HepG2 (cell line): ENCODE data around the gene CNPPD1. TPM values are rescaled to one million over a fixed set of nuclear protein-coding genes. Genes with fewer than 3 reads are reported as not detected.

ENCODE experiments used
- HCFC1 ChIP-seq: fragments of 150-350 bp; IDR thresholded peaks from 2 replicates; pipeline ENCODE4 v1.6.1; 2014; ENCODE audit warnings: low read depth, low read length
- HDAC2 ChIP-seq: sonication (generic); formaldehyde crosslinking; IDR thresholded peaks from 2 replicates; pipeline ENCODE4 v1.4.0; 2020; ENCODE audit warnings: missing genetic modification reagents
- KDM6A ChIP-seq: IDR thresholded peaks from 2 replicates; pipeline ENCODE4 v1.6.1; 2016; ENCODE audit warnings: low read depth
- LCORL ChIP-seq, 2 experiments: fragments of 450-650 bp in 1 of 2; sonication (generic) in 1 of 2; formaldehyde crosslinking in 1 of 2; IDR thresholded peaks; 2 replicates each; pipeline versions ENCODE4 v1.5.0 to v1.6.1; 2017 to 2020; ENCODE audit warnings: antibody characterized with exemption in 1 of 2, missing genetic modification reagents in 1 of 2
- MTF2 ChIP-seq: sonication (generic); formaldehyde crosslinking; IDR thresholded peaks from 2 replicates; pipeline ENCODE4 v1.5.0; 2020; ENCODE audit warnings: missing genetic modification reagents, borderline replicate concordance
- NFE2L1 ChIP-seq: sonication (generic); formaldehyde crosslinking; IDR thresholded peaks from 2 replicates; pipeline ENCODE4 v1.4.0; 2020; ENCODE audit warnings: missing genetic modification reagents, mild to moderate bottlenecking, borderline replicate concordance
- RARG ChIP-seq: sonication (generic); formaldehyde crosslinking; IDR thresholded peaks from 2 replicates; pipeline ENCODE4 v1.4.0; 2020; ENCODE audit warnings: low read depth, mild to moderate bottlenecking, missing genetic modification reagents
- TBX2 ChIP-seq: sonication (generic); formaldehyde crosslinking; IDR thresholded peaks from 2 replicates; pipeline ENCODE4 v1.5.0; 2020; ENCODE audit warnings: missing genetic modification reagents, mild to moderate bottlenecking, borderline replicate concordance
- ZFP37 ChIP-seq: sonication (generic); formaldehyde crosslinking; IDR thresholded peaks from 2 replicates; pipeline ENCODE4 v1.4.0; 2020; ENCODE audit warnings: missing genetic modification reagents, borderline replicate concordance
- ZKSCAN5 ChIP-seq: sonication (generic); formaldehyde crosslinking; IDR thresholded peaks from 2 replicates; pipeline ENCODE4 v1.5.1; 2020; ENCODE audit warnings: mild to moderate bottlenecking, missing genetic modification reagents
- ZKSCAN8 ChIP-seq: IDR thresholded peaks from 2 replicates; pipeline ENCODE4 v1.6.1; 2016; ENCODE audit warnings: borderline replicate concordance, missing genetic modification reagents, missing compliant biosample characterization
- ZNF615 ChIP-seq: sonication (generic); formaldehyde crosslinking; IDR thresholded peaks from 2 replicates; pipeline ENCODE4 v1.5.0; 2020; ENCODE audit warnings: mild to moderate bottlenecking, missing genetic modification reagents, borderline replicate concordance
- ZNF772 ChIP-seq: sonication (generic); formaldehyde crosslinking; IDR thresholded peaks from 2 replicates; pipeline ENCODE4 v1.5.0; 2020; ENCODE audit warnings: mild to moderate bottlenecking, missing genetic modification reagents
- ZNF792 ChIP-seq: IDR thresholded peaks from 2 replicates; pipeline ENCODE4 v1.6.1; 2016
- ZSCAN29 ChIP-seq: sonication (generic); formaldehyde crosslinking; conservative IDR thresholded peaks from 2 replicates; pipeline ENCODE4 v1.4.0; 2020; ENCODE audit warnings: mild to moderate bottlenecking, missing genetic modification reagents
- polyA plus RNA-seq, 8 experiments: library from polyadenylated mRNA; depleted of rRNA in 3 of 8; stranded (reverse) in 7 of 8; unstranded in 1 of 8; fragments of >200 nt; fragmentation: Illumina TruSeq in 4 of 8; extraction: Trizol in 4 of 8; gene quantifications; 2 replicates each; pipeline versions ENCODE4 v1.2.1 to v1.2.3, GENCODE V29; 2011 to 2016; ENCODE audit warnings: low read depth in 4 of 8, missing spikeins in 1 of 8, mixed read lengths in 1 of 8; ENCODE audit not compliant: insufficient read depth in 1 of 8
- total RNA-seq, 5 experiments: library from RNA; depleted of rRNA; stranded (reverse); fragments of >200 nt; fragmentation: Illumina TruSeq; extraction: Trizol; gene quantifications; 2 replicates each; pipeline ENCODE4 v1.2.3, GENCODE V29; 2016; ENCODE audit warnings: low read depth in 1 of 5
- TF ChIP-seq, protein P1 (sequence below): sonication (generic); formaldehyde crosslinking; IDR thresholded peaks from 2 replicates; pipeline ENCODE4 v1.9.0; 2021; ENCODE audit warnings: mild to moderate bottlenecking, missing genetic modification reagents
- TF ChIP-seq, protein P2 (sequence below): sonication (generic); formaldehyde crosslinking; IDR thresholded peaks from 2 replicates; pipeline ENCODE4 v1.4.0; 2020; ENCODE audit warnings: missing genetic modification reagents
- TF ChIP-seq, protein P3 (sequence below): sonication (generic); formaldehyde crosslinking; conservative IDR thresholded peaks from 2 replicates; pipeline ENCODE4 v1.8.0; 2022; ENCODE audit warnings: low read depth, missing genetic modification reagents

CNPPD1 gene
- total and polyA plus RNA-seq, 2 of the 13 experiments (the other 11 are each of a cell fraction or from before 2014, with no cell fraction given) = 35.5 to 49.4 TPM

DNA sequence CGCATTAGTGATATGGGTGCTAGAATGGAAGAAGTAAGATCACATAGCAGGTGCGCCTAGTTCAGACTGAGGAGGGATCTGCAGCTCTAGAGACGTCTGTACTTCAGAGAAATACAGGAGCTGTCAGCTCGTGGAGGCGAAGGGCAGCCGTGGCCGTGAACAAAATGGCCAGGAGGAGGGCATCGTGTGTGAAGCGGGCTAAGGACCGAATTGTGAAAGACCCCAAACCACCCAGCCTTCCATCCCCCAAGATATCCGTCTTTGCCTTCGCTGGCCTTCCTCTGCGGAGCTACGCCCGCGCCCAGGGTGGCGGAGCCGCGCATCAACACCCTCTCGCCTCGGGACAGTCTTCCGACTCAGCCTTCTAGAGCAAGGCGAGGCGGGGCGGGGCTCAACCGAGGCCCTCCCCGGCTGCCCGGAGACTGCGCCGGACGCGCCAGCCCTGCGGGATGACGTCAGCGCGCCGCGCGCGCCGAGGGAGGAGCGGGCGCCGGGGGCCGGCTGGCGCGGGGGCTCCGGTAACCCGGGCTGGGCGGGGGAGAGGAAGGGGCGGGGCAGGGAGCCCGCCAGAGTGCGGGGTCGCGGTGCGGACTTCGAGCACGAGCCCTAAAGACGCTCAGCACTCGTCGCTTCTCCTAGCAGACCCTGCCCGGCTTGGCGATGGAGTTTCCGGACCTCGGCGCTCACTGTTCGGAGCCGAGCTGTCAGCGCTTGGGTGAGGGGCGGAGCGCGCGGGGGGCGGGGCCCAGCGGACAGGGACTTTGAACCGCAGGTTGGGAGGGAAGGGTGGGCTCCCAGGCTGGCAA, 29.8 kb upstream of the CNPPD1 start, which contains the start of gene ZFAND2B (continued):
- TF ChIP-seq, protein P1, sequence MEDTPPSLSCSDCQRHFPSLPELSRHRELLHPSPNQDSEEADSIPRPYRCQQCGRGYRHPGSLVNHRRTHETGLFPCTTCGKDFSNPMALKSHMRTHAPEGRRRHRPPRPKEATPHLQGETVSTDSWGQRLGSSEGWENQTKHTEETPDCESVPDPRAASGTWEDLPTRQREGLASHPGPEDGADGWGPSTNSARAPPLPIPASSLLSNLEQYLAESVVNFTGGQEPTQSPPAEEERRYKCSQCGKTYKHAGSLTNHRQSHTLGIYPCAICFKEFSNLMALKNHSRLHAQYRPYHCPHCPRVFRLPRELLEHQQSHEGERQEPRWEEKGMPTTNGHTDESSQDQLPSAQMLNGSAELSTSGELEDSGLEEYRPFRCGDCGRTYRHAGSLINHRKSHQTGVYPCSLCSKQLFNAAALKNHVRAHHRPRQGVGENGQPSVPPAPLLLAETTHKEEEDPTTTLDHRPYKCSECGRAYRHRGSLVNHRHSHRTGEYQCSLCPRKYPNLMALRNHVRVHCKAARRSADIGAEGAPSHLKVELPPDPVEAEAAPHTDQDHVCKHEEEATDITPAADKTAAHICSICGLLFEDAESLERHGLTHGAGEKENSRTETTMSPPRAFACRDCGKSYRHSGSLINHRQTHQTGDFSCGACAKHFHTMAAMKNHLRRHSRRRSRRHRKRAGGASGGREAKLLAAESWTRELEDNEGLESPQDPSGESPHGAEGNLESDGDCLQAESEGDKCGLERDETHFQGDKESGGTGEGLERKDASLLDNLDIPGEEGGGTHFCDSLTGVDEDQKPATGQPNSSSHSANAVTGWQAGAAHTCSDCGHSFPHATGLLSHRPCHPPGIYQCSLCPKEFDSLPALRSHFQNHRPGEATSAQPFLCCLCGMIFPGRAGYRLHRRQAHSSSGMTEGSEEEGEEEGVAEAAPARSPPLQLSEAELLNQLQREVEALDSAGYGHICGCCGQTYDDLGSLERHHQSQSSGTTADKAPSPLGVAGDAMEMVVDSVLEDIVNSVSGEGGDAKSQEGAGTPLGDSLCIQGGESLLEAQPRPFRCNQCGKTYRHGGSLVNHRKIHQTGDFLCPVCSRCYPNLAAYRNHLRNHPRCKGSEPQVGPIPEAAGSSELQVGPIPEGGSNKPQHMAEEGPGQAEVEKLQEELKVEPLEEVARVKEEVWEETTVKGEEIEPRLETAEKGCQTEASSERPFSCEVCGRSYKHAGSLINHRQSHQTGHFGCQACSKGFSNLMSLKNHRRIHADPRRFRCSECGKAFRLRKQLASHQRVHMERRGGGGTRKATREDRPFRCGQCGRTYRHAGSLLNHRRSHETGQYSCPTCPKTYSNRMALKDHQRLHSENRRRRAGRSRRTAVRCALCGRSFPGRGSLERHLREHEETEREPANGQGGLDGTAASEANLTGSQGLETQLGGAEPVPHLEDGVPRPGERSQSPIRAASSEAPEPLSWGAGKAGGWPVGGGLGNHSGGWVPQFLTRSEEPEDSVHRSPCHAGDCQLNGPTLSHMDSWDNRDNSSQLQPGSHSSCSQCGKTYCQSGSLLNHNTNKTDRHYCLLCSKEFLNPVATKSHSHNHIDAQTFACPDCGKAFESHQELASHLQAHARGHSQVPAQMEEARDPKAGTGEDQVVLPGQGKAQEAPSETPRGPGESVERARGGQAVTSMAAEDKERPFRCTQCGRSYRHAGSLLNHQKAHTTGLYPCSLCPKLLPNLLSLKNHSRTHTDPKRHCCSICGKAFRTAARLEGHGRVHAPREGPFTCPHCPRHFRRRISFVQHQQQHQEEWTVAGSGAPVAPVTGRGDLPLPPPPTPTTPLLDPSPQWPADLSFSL (CRISPR knock-in tag) = no peak
- TF ChIP-seq ZKSCAN5 (CRISPR knock-in tag) (no peak; the same call in 1 of the 2 replicates), TBX2 (CRISPR knock-in tag) (peak; percentile 32; the same call in 1 of the 2 replicates), HCFC1 (no peak; the same call in 1 of the 2 replicates), ZFP37 (CRISPR knock-in tag) (peak; percentile 69; the same call in 1 of the 2 replicates), ZSCAN29 (CRISPR knock-in tag) (peak; percentile 74; the same call in 1 of the 2 replicates), LCORL (IDR thresholded peaks at IDR 0.05) (no peak), LCORL (CRISPR knock-in tag; IDR thresholded peaks at IDR 0.05) (peak; percentile 91), ZKSCAN8 (CRISPR knock-in tag) (peak; percentile 78; the same call in 1 of the 2 replicates), MTF2 (CRISPR knock-in tag) (0 out of 2 replicates have a peak, but pooled peaks have one; percentile 77), ZNF615 (no peak), HDAC2 (CRISPR knock-in tag) (peak; percentile 51; the same call in 1 of the 2 replicates), RARG (CRISPR knock-in tag) (peak; percentile 93; the same call in 1 of the 2 replicates), ZNF772 (CRISPR knock-in tag) (no peak; the same call in 1 of the 2 replicates), NFE2L1 (CRISPR knock-in tag) (no peak), ZNF792 (CRISPR knock-in tag) (peak; percentile 80; the same call in 1 of the 2 replicates), KDM6A (CRISPR knock-in tag) (no peak)
- TF ChIP-seq, protein P2, sequence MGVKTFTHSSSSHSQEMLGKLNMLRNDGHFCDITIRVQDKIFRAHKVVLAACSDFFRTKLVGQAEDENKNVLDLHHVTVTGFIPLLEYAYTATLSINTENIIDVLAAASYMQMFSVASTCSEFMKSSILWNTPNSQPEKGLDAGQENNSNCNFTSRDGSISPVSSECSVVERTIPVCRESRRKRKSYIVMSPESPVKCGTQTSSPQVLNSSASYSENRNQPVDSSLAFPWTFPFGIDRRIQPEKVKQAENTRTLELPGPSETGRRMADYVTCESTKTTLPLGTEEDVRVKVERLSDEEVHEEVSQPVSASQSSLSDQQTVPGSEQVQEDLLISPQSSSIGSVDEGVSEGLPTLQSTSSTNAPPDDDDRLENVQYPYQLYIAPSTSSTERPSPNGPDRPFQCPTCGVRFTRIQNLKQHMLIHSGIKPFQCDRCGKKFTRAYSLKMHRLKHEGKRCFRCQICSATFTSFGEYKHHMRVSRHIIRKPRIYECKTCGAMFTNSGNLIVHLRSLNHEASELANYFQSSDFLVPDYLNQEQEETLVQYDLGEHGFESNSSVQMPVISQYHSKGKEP = no peak
- TF ChIP-seq, protein P3, sequence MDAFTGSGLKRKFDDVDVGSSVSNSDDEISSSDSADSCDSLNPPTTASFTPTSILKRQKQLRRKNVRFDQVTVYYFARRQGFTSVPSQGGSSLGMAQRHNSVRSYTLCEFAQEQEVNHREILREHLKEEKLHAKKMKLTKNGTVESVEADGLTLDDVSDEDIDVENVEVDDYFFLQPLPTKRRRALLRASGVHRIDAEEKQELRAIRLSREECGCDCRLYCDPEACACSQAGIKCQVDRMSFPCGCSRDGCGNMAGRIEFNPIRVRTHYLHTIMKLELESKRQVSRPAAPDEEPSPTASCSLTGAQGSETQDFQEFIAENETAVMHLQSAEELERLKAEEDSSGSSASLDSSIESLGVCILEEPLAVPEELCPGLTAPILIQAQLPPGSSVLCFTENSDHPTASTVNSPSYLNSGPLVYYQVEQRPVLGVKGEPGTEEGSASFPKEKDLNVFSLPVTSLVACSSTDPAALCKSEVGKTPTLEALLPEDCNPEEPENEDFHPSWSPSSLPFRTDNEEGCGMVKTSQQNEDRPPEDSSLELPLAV = no peak
